Measurements from ENCODE around the gene CLASP2.
"Not testable (repeated sequence)": the region's sequence is repeated elsewhere in the genome, so short reads cannot be mapped to it uniquely, and the experiment has no call there.

The CLASP2 gene

DNA sequence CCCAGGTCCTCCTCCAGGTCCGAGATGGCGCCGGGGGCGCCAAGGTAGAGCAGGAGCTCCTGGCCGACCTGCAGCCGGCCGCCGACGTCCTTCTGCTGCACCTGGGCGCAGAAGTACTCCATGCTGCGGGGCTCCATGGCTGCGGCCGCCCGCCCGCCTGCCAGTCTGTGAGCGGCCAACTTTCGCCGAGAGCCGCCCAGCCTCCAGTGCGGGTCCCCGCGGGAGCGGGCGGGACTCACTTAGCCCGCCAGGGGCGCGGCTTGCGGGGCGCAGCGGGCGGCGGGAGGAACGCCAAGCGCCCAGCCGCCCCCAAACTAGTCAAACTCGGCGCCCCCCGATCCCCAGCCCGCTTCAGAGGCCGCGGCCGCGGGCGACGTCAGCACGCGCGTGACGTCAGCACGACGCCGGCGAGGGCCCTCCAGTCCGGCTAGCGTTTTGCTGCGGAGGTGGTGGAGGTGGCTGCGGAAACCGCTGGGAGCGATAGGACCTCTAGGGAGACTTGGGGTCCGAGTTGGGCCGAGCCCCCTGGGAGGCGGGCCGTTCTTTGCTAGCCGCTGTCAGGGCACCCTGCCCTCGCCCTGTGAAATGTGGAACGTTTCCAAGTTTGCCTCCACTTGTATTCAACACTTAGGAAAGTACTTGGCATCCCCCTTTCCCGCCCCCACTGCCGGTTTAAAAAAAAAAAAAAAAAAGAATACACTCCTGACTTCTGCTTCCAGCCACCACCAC is at the start of gene CLASP2:
CLASP2 (minus strand) TSS at position 389 of the 729 bp plus-strand sequence; CDS start at position 137, 252 bp downstream.
- peak; percentile 63 to 65 for DNase-seq (ENCODE audit: low read depth in 2 of 2, low spot score in 1 of 2)

DNA sequence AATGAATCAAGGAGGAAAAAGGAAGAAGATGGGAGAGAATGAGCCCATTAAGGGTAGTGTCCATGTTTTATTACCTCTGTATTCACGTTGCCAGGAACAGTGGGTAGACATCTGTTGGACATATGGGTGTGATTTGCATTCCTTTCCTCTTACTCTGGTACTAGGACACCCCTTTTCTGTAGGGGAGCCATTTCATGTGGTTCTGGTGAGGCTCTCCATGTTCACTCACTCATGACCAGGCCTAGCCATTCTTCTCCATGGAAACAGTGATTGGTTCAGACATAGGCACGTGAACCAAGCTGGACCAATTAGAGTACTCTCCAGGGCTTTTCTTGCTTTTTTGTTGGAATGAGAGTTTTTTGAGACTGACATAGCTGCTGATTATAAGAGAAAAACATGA is 40.8 kb upstream of the CLASP2 start:
- no peak for DNase-seq (ENCODE audit: low read depth in 2 of 2, low spot score in 1 of 2)

DNA sequence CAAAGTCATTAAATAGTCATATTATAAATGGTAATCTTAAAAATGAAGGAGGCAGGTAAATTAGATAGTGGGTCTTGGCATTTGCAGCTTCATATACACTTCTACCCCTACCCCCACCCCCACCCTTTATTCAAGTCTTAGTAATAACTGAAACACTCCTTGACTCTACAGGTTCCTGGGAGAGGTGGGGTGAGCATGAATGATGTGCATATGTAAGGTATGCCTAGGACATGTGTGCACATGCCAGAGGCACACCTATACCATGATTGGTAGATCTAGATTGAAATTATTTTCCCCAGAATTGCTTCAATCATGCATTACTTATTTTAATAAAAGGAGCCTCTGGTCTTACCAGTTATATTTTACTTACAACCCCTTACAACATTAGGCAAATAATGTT is 40.2 kb upstream of the CLASP2 start:
- DNase-seq (ENCODE audit: low read depth in 2 of 2, low spot score in 1 of 2) = no peak

DNA sequence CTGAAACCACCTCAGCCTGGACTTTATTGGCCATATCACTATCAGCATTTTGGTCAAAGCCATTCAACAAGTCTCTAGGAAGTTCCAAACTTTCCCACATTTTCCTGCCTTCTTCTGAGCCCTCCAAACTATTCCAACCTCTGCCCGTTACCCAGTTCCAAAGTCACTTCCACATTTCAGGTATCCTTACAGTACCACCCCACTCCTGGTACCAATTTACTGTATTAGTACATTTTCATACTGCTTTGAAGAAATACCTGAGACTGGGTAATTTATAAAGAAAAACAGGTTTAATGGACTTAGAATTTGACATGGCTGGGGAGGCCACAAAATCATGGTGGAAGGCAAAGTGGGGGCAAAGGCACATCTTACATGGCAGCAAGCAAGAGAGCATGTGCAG is 36.3 kb upstream of the CLASP2 start:
- DNase-seq (ENCODE audit: low read depth in 2 of 2, low spot score in 1 of 2) = not testable (repeated sequence)

DNA sequence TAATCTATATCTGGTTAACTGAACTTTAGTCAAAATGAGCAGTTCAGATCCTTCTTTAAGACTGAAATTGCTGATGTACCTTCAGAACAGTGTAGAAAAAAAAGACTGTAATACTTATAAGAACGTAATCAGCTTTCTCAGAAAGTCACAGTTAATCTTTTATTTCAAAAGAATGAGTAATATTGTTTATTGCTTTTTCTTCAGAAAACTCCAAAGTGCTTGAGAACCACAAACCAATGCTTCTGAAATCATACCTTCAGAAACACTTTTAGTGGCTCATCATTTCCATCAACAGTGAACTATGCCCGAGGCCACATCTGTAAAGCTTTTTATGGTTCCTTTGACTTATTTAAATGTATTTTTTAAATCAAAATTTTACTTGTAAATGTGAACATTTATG is 33.3 kb upstream of the CLASP2 start:
- DNase-seq (ENCODE audit: low read depth in 2 of 2, low spot score in 1 of 2) = no peak

DNA sequence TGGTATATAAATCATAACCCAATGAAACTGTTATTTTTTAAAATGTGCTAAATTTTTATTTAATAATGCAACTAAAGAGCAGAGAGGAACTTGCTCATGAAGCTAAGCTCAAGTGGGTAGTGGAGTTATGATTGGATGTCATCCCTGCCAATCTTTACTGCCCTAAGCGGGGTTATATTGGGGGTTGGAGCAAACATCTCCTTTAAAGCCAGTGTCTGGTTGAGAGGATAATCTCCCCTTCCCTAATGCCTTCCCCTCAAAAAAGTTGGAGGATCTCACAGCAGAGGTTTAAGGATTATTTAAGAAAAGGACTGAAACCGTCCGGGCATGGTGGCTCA is 32.1 kb upstream of the CLASP2 start:
- no peak for DNase-seq (ENCODE audit: low read depth in 2 of 2, low spot score in 1 of 2)

DNA sequence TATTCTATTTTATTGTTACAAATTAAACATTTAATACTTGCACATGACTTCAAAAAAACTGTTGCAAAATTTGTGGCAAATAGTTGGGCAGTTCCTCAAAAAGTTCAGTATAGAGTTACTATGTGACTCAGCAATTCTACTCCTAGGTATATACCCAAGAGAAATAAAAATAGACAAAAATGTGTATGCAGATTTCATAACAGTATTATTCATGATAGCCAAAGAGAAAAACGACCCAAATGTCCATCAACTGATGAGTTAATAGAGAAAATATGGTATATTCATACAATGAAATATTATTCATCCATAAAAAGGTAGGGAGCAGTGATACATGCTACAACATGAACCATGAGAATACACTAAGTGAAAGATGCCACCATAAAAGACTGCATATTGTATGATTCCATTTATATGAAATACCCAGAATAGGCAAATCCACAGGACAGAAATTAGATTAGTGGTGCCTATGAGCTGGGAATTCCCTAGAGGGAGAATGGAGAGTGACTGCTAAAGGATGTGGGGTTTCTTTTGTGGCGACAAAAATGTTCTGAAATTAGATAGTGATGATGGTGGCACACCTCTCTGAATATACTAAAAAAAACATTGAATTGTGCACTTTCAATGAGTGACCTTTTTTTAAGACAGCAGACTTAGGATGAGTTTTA is 31.6 kb upstream of the CLASP2 start:
- no peak for DNase-seq (ENCODE audit: low read depth in 2 of 2, low spot score in 1 of 2)

DNA sequence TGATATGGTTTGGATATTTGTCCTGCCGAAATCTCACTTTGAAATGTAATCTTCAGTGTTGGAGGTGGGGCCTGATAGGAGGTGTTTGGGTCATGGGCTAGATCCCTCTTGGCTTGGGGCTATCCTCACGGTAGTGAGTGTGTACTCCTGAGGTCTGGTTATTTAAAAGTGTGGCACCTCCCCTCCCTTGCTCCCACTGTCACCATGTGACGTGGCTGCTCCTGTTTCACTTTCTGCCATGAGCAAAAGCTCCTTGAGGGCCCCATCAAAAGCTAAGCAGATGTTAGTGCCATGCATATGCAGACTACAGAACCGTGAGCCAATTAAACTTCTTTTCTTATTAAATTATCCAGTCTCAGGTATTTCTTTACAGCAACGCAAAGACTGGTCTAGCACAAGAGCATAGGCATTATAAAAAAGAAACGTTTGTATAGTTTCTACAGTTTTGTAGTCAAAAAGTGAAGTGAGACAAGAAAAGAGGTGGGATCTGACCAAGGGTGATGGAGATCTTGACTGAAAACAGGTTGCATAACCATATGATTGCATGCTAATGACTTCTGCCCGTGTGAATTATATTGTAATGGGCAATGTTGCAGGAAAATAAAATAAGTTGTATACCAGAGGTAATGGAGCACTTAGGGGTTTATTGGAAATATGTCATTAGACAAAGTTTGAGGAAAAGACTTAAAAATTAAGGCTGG is 28.5 kb upstream of the CLASP2 start:
- no peak for DNase-seq (ENCODE audit: low read depth in 2 of 2, low spot score in 1 of 2)

DNA sequence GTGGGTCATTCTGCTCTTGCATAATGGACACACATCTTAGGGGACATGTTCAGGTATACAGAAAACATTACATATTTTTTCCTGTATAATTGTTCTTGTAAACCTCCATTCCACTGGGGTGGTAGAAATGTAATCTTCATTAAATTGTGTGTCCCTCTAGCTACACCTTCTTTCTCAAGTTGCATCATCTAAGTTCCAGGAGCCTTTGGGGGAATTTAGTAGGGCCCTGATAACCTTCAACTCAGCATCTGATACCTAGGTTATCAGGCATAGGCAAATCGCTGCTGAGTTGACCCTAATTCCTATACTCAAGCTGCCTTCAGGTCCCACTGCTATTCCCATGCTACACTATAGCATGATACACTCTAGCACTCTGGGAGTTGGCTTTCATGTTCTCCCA is 19.1 kb upstream of the CLASP2 start:
- DNase-seq (ENCODE audit: low read depth in 2 of 2, low spot score in 1 of 2) = no peak

DNA sequence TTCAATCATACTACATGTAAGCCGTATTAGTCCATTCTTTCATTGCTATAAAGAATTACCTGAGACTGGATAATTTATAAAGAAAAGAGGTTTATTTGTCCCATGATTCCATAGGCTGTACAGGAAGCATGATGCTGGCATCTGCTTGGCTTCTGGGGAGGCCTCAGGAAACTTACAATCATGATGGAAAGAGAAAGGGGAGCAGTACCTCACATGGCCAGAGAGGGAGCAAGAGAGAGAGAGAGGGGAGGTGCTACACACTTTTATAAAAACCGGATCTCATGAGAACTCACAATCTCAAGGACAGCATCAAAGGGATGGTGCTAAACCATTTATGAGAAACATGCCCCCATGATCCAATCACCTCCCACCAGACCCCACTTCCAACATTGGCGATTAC is 14.3 kb upstream of the CLASP2 start:
- DNase-seq (ENCODE audit: low read depth in 2 of 2, low spot score in 1 of 2) = no peak

DNA sequence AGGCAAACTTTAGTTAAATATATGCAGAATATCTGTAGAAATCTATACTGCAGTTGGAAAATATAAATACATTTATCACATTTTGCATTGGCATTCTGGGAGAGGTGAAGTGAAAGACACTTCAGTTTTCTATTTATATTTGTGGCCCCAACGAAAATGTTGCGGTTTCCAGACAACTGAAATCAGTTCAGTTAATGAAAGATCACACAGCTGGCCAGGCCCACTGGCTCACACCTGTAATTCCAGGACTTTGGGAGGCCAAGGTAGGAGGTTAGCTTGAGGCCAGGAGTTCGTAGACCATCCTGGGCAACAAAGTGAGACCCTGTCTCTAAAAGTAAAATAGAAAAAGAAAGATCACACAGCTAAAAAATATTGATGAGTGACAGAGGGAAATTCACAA is 11.9 kb upstream of the CLASP2 start:
- DNase-seq (ENCODE audit: low read depth in 2 of 2, low spot score in 1 of 2) = no peak

DNA sequence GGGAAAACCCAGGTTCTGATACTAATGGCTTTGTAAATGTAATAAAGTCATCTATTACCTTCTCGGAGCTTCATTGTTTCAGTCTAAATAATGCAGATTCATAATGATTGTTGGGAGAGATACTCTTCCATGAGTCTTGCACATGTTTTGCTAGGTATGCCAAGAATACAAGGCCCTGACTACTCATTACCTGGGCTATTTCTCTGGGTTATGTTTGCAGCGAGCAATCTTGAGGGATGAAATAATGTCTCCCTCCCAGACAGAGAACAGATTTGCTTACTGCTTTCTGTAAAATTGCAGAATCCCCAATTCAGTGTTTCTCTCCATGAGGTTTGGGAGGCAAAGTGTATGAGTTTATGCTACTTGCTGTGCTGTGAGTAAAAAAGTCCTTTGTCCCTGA is 6.2 kb upstream of the CLASP2 start:
- no peak for DNase-seq (ENCODE audit: low read depth in 2 of 2, low spot score in 1 of 2)

DNA sequence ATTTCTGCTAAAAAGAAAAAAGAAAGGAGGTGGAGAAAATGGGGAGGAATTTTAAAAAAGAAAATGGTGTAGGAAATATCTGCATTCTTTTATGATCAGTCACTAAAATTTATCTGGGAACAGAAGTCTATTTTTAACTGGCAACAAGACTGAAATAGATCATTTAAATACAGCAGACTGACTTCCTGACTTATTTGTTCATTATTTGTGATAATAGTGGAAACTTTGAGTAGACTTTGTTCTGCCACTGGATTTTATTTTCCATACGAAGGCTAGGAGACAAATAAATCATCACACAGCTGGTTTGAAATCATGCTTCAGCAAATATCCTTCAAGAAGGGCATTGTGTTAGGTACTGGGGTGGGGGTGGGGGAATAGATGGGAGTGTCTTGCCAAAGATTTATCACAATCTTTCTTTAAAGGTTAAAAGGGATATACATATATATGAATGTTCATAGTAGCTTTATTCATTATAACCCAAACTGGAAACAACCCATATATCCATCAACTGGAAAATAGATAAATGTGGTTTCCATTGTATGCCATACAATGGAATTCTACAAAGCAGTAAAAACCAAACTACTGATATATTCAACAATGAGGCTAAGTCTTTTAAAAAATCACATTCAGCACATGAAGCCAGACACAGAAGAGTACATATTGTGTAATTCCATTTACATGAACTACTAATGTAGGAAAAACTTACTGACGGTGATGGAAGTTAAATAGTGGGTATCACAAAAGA is 4.7 kb upstream of the CLASP2 start:
- DNase-seq (ENCODE audit: low read depth in 2 of 2, low spot score in 1 of 2) = no peak

DNA sequence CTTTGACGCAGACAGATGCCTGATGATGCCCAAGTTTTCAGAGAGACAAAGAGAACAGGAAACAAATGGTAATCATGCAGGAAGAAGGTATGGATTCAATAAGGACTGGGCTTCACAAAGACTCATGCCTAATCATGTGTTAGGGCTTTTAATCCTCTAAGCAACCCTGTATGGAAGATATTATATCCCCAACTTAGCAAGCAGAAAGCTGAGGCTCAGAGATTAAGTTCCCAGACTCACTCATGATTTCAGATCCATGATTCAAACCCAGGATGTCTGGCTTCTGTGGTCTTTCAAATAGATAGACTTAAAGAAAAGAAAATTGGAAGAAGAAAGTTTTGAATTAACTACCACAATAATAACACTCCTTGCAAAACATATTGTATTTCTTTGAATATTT is 4.1 kb upstream of the CLASP2 start:
- DNase-seq (ENCODE audit: low read depth in 2 of 2, low spot score in 1 of 2) = no peak

DNA sequence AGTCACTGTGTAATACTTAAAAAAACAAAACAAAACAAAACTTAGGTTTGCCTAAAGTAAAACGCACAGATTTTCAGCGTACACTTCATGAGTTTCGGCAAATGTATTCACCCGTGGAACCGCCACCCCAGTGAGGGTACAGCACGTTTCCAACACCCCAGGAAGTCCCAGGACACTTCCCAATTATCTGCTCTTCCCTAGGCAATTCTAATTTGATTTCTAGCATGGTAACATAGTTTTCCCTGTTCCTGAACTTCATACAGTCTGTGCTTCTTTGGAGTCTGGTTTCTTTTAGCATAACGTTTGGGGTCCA is 497 bp upstream of the CLASP2 start:
- no peak for DNase-seq (ENCODE audit: low read depth in 2 of 2, low spot score in 1 of 2)

DNA sequence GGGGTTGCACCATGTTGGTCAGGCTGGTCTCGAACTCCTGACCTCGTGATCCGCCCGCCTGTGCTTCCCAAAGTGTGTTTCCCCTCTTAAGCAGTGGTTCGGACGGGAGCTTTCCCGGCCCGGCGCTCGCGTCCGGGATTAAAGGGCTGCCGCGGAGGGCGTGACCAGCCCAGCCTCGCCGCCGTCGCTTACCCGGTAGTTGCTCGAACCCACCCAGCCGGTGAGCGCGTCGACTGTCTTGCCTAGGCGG is 513 bp downstream of the CLASP2 start:
- peak in 1 of 2 donors; percentile 16 for DNase-seq (ENCODE audit: low read depth in 2 of 2, low spot score in 1 of 2)

DNA sequence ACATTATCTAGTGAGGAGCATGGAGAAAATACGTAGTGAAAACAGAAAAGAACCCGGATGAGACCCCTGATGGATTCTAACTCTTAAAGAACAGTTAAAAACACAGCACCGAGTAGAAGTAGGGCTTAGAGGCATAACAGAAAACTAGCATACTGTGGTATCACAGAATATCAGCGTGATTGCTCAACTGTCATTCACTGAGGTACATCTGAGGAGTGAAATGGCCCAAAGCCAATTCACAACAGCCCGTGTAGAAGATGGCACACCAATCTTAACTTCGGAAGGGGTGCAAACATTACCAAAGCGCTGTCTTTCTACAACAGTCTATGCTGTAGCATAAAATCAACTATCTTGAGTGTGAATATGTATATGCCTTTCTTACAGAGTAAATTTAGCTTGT is 1.8 kb downstream of the CLASP2 start:
- no peak for DNase-seq (ENCODE audit: low read depth in 2 of 2, low spot score in 1 of 2)

DNA sequence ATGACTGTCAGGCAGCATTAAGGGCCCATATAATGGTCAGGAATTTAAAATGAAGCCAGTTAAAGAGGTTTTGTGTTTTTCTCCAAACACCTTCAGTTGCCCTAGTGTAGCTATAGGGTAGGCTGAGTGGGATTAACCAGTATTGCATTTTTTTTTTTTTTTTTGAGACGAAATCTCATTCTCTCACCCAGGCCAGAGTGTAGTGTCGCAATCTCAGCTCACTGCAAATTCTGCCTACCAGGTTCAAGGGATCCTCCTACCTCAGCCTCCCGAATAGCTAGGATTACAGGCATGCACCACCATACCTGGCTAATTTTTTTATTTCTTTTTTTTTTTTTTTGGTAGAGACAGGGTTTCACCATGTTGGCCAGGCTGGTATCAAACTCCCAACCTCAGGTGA is 7.0 kb downstream of the CLASP2 start:
- DNase-seq (ENCODE audit: low read depth in 2 of 2, low spot score in 1 of 2) = no peak

DNA sequence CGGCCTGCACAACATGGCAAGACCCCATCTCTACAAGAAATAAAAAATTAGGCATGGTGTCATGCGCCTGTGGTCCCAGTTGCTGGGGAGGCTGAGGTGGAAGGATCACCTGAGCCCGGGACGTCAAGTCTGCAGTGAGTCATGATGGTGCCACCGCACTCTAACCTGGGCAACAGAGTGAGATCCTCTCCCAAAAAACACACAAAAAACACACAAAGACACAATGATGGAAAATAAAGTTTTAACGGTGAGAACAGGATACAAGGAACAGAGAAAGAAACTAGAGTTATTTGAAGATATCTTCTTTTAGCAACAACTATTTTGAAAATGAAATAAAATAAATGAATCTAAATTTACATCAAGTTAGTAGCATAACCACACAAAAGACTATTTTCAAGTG is 12.0 kb downstream of the CLASP2 start:
- no peak for DNase-seq (ENCODE audit: low read depth in 2 of 2, low spot score in 1 of 2)

DNA sequence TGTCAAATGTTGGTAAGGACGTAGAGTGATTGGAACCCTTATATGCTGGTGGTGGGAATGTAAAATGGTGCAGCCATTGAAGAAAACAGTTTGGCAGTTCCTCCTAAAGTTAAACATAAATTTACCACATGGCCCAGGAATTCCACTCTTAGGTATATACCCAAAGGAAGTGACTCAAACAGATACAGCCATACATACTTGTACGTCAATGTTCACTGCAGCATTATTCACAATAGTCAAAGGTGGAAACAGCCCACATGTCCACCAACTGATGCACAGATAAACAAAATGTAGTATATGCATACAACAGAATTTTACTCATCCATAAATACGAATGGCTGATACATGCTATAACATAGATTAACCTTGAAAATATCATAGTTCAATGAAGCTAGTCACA is 13.2 kb downstream of the CLASP2 start:
- DNase-seq (ENCODE audit: low read depth in 2 of 2, low spot score in 1 of 2) = no peak

DNA sequence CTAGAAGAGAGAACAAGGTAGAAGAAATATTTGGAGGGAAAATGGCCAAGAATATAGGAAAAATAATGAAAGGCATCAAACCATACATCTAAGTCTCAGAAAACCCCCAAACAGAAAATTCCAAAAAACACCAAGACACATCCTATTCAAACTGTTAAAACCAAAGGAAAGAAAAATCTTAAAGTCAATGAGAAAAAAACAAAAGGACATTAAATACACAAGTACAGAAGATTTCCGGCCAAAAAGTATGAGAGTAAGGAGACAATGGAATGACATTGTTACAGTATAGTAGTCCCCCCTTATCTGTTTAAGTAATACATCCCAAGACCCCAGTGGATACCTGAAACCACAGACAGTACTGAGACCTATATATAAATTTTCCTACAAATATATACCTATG is 18.8 kb downstream of the CLASP2 start:
- no peak for DNase-seq (ENCODE audit: low read depth in 2 of 2, low spot score in 1 of 2)

DNA sequence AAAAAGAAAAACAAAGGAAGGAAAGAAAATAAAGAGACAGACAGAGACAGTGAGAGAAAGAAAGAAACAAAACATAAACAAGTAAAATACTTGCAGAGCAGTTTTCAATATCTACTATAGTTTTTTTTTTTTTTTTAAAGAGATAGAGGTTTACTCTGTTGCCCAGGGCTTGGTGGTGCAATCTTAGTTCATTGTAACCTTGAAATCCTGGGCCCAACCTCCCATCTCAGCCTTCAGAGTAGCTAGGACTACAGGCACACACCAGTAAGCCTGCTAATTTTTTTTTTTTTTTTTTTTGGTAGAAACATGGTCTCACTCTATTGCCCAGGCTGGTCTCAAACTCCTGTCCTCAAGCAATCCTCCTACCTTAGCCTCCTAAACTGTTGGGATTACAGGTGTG is 23.1 kb downstream of the CLASP2 start:
- DNase-seq (ENCODE audit: low read depth in 2 of 2, low spot score in 1 of 2) = no peak

All from stimulated activated CD8-positive, alpha-beta memory T cell treated with anti-CD3 and anti-CD28 coated beads, Interleukin-4, amount 100 ng/mL, for 1 hour (primary cell).